Urinary bladder (tissue), 4 donors: ENCODE data around the gene PHIP. TPM values are rescaled to one million over a fixed set of nuclear protein-coding genes. Genes with fewer than 3 reads are reported as not detected.
"Not testable (repeated sequence)": the region's sequence is repeated elsewhere in the genome, so short reads cannot be mapped to it uniquely, and the experiment has no call there.

Source experiments
- DNase-seq: peaks from one replicate; pipeline ENCODE4 v3.0.0-alpha.2; 2015; ENCODE audit errors: extremely low spot score
- H3K27ac ChIP-seq: one replicate; pipeline ENCODE4 v1.5.1; 2013; ENCODE audit warnings: low read depth, mild to moderate bottlenecking, moderate library complexity
- H3K36me3 ChIP-seq: one replicate; pipeline ENCODE4 v1.6.1; 2013; ENCODE audit warnings: mild to moderate bottlenecking, moderate library complexity; ENCODE audit not compliant: insufficient read depth
- H3K4me1 ChIP-seq: one replicate; pipeline ENCODE4 v1.6.1; 2013; ENCODE audit warnings: mild to moderate bottlenecking, moderate library complexity; ENCODE audit not compliant: insufficient read depth
- H3K4me3 ChIP-seq: one replicate; pipeline ENCODE4 v1.5.1; 2013; ENCODE audit warnings: low read depth, low read length
- WGBS: extraction: QIAGEN DNeasy Blood & Tissue Kit; methylation state at CpG from one replicate; pipeline ENCODE4 v1.1.7; 2013; 5-methylcytosine and 5-hydroxymethylcytosine counted together
- polyA plus RNA-seq: library from polyadenylated mRNA; stranded (reverse); fragments of 200-250 nt; gene quantifications from one replicate; pipeline ENCODE4 v1.2.3, GENCODE V29; 2013
- total RNA-seq: library from RNA; depleted of rRNA; stranded (reverse); fragments of >200 nt; gene quantifications from one replicate; pipeline ENCODE4 v1.2.3, GENCODE V29; 2014
- donor health status: healthy with polysubstance abuse.
- donor health status: healthy.

PHIP gene
- total and polyA plus RNA-seq, 2 donors, result 11.1 to 89.9 TPM

GRCh38 chr6:78966542-78966941 is 111.5 kb downstream of the PHIP start:
- H3K4me1 ChIP-seq, result no peaks in the 10 kb centered on the region
- peaks cover 2% of the 10 kb centered on the region for H3K36me3 ChIP-seq
- no peak for DNase-seq
- no peak overlapping the region for H3K4me3 ChIP-seq
- 87% methylated on average over 4 of the region's 4 CpGs for WGBS
- H3K27ac ChIP-seq, result no peak overlapping the region

- DNase-seq, result no peak
- H3K36me3 ChIP-seq, result peaks cover 4% of the 10 kb centered on the region
- H3K4me3 ChIP-seq, result no peak overlapping the region
- 95% methylated on average over 1 of the region's 1 CpG for WGBS
- H3K27ac ChIP-seq, result no peak overlapping the region
- H3K4me1 ChIP-seq, result no peaks in the 10 kb centered on the region
These were observed 115.6 kb downstream of the PHIP start for GRCh38 chr6:78962448-78962847.

- no peak for DNase-seq
- peaks cover 3% of the 10 kb centered on the region for H3K36me3 ChIP-seq
- H3K27ac ChIP-seq, result no peak overlapping the region
- H3K4me3 ChIP-seq, result no peak overlapping the region
- no peaks in the 10 kb centered on the region for H3K4me1 ChIP-seq
- 99% methylated on average over 4 of the region's 4 CpGs for WGBS
These were observed 123.3 kb downstream of the PHIP start for GRCh38 chr6:78954740-78955139.

DNA sequence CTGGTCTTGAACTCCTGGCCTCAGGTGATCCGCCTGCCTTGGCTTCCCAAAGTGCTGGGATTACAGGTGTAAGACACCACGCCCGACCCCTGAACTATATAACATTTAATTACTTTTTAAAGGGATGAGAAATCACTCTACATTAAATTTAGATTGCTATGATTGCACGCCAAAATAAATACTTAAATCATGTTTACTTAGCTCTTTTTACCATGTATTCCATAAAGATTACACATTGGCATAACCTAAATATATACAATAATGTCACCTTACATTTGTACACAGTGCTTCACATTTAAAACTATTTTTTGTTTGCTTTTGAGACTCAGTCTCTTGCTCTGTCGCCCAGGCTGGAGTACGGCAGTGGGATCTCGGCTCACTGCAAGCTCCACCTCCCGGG is 124.3 kb downstream of the PHIP start:
- H3K27ac ChIP-seq, result no peak overlapping the region
- H3K4me3 ChIP-seq, result no peak overlapping the region
- WGBS, result 98% methylated on average over 8 of the region's 8 CpGs
- peaks cover 7% of the 10 kb centered on the region for H3K36me3 ChIP-seq
- DNase-seq, result no peak
- no peaks in the 10 kb centered on the region for H3K4me1 ChIP-seq

DNA sequence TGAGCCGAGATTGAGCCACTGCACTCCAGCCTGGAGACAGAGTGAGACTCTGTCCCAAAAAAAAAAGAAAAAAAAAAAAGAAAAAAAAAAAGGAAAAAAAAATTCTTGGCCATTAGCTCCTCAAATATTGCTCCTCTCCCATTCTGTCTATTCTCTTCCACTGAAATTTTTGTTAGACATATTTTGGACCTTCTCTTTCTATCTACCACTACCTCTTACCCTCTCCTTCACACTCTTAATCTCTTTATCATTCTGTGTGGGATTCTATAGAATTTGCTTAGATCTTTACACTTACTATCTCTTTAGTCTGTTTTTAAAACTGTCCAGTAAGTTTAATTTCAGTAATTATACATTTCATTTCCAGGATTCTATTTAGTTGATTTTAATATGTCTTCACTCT is 125.7 kb downstream of the PHIP start:
- Histone ChIP-seq H3K4me3 (no peak overlapping the region), H3K36me3 (peaks cover 7% of the 10 kb centered on the region), H3K4me1 (no peaks in the 10 kb centered on the region), H3K27ac (no peak overlapping the region)
- DNase-seq, result no peak
- 95% methylated on average over 1 of the region's 1 CpG for WGBS

DNA sequence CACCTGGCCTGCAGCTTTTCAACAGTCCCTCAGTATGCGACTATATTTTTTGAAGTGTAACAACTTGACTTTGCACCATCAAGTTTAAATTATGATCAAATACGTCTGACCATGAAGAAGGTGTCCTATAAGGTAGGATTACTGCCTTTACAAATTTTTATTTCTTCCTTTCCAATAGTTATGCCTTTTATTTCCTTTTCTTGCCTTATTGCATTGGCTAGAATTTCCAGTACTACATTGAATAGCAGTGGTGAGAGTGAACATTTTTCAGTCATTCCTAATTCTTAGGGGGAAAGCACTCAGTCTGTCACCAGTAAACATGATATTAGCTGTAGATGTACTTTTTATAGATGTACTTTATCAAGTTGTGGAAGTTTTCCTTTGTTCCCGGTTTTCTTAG is 129.3 kb downstream of the PHIP start:
- WGBS, result 99% methylated on average over 3 of the region's 3 CpGs
- H3K36me3 ChIP-seq, result peaks cover 7% of the 10 kb centered on the region
- DNase-seq, result no peak

DNA sequence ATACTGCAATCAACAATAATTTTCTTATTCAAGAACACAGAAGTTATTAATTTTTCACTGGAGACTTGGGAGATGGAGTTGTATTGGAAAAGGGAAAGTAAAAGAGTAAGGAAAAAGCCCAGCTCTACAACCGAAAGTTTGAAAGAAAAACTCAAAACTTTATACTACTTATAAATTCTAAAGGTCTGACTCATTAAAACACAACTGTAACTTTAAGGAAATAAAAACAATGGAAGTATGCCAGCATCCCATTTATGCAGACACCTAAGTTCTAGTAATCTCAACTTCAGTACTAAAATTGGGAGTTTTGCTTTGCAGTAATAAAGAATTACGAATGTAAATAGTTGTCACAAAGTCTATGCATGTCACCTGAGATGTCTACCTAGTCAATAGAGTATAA is 130.1 kb downstream of the PHIP start:
- Histone ChIP-seq H3K4me3 (no peak overlapping the region), H3K27ac (no peak overlapping the region), H3K36me3 (peaks cover 7% of the 10 kb centered on the region), H3K4me1 (no peaks in the 10 kb centered on the region)
- 95% methylated on average over 2 of the region's 2 CpGs for WGBS
- DNase-seq, result no peak

More for the DNA sequence above, 129.3 kb downstream of the PHIP start:
- Histone ChIP-seq H3K4me1 (no peaks in the 10 kb centered on the region), H3K4me3 (no peak overlapping the region), H3K27ac (no peak overlapping the region)

DNA sequence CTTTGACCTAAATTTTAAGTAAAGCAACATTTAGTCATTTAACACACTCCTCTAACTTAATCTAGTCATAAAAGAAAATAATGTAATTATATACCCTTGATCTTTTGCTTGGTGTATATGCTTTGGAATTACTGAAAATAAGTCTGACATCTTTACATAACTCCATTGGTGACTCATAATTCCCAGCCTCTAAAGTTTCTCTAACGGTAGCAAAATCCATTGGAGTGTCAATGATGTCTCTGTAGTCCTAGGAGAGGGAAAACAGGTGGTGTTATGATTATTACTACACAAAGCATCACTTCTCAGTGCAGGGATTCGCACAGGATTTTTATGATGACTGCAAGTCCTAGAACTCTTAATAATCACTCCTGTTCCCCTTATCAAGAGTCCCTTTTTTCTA is 130.5 kb downstream of the PHIP start:
- 79% methylated on average over 2 of the region's 2 CpGs for WGBS
- DNase-seq, result no peak
- H3K36me3 ChIP-seq, result peaks cover 7% of the 10 kb centered on the region

GRCh38 chr6:78942446-78942845 is 135.6 kb downstream of the PHIP start:
- peaks cover 5% of the 10 kb centered on the region for H3K36me3 ChIP-seq
- DNase-seq, result no peak
- H3K4me3 ChIP-seq, result no peak overlapping the region
- WGBS, result 100% methylated on average over 1 of the region's 1 CpG
- H3K27ac ChIP-seq, result no peak overlapping the region
- no peaks in the 10 kb centered on the region for H3K4me1 ChIP-seq

More for the DNA sequence above, 130.5 kb downstream of the PHIP start:
- Histone ChIP-seq H3K4me3 (no peak overlapping the region), H3K27ac (no peak overlapping the region), H3K4me1 (no peaks in the 10 kb centered on the region)

GRCh38 chr6:78936515-78936914 is 141.5 kb downstream of the PHIP start:
- Histone ChIP-seq H3K36me3 (peaks cover 2% of the 10 kb centered on the region), H3K4me1 (no peaks in the 10 kb centered on the region), H3K27ac (no peak overlapping the region), H3K4me3 (no peak overlapping the region)
- no peak for DNase-seq
- WGBS, result 92% methylated on average over 2 of the region's 2 CpGs

GRCh38 chr6:78935553-78935952 is 142.5 kb downstream of the PHIP start:
- WGBS, result 96% methylated on average over 2 of the region's 2 CpGs
- Histone ChIP-seq H3K4me1 (no peaks in the 10 kb centered on the region), H3K36me3 (peaks cover under 1% of the 10 kb centered on the region), H3K4me3 (no peak overlapping the region), H3K27ac (no peak overlapping the region)
- DNase-seq, result no peak

DNA sequence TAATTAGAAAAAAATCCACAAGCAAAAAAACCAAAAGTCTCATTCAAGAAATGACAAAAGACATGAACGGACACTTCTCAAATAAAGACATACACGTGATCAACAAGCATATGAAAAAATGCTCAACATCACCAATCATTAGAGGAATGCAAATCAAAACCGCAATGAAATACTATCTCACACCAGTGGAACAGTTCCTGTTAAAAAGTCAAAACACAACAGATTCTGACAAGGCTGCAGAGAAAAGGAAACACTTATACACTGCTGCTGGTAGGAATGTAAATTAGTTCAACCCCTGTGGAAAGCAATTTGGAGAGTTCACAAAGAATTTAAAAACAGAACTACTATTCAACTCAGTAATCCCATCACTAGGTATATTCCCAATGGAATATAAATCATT is 152.7 kb downstream of the PHIP start:
- no peaks in the 10 kb centered on the region for H3K36me3 ChIP-seq
- H3K4me3 ChIP-seq, result no peak overlapping the region
- H3K27ac ChIP-seq, result no peak overlapping the region
- no peaks in the 10 kb centered on the region for H3K4me1 ChIP-seq
- DNase-seq, result no peak
- WGBS, result 92% methylated on average over 3 of the region's 3 CpGs

DNA sequence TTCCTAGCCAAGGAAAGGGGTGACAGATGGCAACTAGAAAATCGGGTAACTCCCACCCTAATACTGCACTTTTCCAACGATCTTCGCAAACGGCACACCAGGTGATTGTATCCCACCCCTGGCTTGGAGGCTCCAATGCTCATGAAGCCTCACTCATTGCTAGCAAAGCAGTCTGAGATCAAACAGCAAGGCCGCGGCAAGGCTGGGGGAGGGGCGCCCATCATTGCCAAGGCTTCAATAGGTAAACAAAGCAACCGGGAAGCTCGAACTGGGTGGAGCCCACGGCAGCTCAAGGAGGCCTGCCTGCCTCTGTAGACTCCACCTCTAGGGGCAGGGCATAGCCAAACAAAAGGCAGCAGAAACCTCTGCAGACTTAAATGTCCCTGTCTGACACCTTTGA is 156.9 kb downstream of the PHIP start:
- not testable (repeated sequence) for H3K27ac ChIP-seq, H3K4me3 ChIP-seq, H3K36me3 ChIP-seq, DNase-seq, H3K4me1 ChIP-seq
- 89% methylated on average over 10 of the region's 10 CpGs for WGBS

GRCh38 chr6:78917788-78918187 is 160.3 kb downstream of the PHIP start:
- DNase-seq, result no peak
- Histone ChIP-seq H3K4me3 (no peak overlapping the region), H3K27ac (no peak overlapping the region), H3K36me3 (no peaks in the 10 kb centered on the region), H3K4me1 (no peaks in the 10 kb centered on the region)
- WGBS, result 98% methylated on average over 1 of the region's 1 CpG

DNA sequence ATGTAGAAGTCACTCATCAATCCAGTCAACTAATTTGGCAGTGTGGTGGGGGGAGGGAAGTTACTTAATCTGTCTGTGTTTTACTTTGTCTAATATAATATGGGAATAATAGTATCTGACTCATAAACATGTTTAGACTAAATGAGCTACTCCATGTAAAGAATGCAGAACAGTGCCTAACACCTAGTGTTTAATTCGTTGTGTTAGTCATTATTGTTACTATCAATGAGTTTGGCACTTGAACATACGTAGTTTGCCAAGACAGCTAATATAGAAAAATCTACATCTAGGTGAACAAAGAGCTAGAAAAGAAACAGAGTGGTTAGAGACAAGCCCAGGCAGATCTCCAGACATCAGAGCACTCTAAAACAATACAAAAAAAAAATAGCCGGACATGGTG is 161.6 kb downstream of the PHIP start:
- no peaks in the 10 kb centered on the region for H3K4me1 ChIP-seq
- WGBS, result 94% methylated on average over 3 of the region's 3 CpGs
- no peak overlapping the region for H3K27ac ChIP-seq
- DNase-seq, result no peak
- H3K4me3 ChIP-seq, result no peak overlapping the region
- H3K36me3 ChIP-seq, result no peaks in the 10 kb centered on the region
